ENCODE results near the gene H2AZ2.

The H2AZ2 gene

GRCh38 chr7:44853391-44853790, 5.5 kb upstream of the H2AZ2 start:
- DNase-seq (ENCODE audit: low read depth in 1 of 2, low spot score in 1 of 2), result no peak
- no peak for TF ChIP-seq GABPA (IDR thresholded peaks at IDR 0.05; ENCODE audit: low read depth)
- TF ChIP-seq SPI1 (IDR thresholded peaks at IDR 0.05; ENCODE audit: borderline replicate concordance, low read depth), result no peak
- no peak for TF ChIP-seq POLR2AphosphoS5 (IDR thresholded peaks at IDR 0.05; ENCODE audit: low read depth)
- TF ChIP-seq CTCF (IDR thresholded peaks at IDR 0.05; ENCODE audit: insufficient read depth, low read length), result no peak
- no peak for TF ChIP-seq REST (IDR thresholded peaks at IDR 0.05; ENCODE audit: insufficient replicate concordance, low read depth)

GRCh38 chr7:44852590-44852989, 4.7 kb upstream of the H2AZ2 start:
- no peak for TF ChIP-seq POLR2AphosphoS5 (IDR thresholded peaks at IDR 0.05; ENCODE audit: low read depth)
- no peak for TF ChIP-seq CTCF (IDR thresholded peaks at IDR 0.05; ENCODE audit: insufficient read depth, low read length)
- TF ChIP-seq SPI1 (IDR thresholded peaks at IDR 0.05; ENCODE audit: borderline replicate concordance, low read depth), result peak; percentile 72
- TF ChIP-seq GABPA (IDR thresholded peaks at IDR 0.05; ENCODE audit: low read depth), result no peak
- no peak for TF ChIP-seq REST (IDR thresholded peaks at IDR 0.05; ENCODE audit: insufficient replicate concordance, low read depth)
- Histone ChIP-seq H3K27ac (replicated peaks) (no peak overlapping the region), H3K4me3 (replicated peaks; ENCODE audit: insufficient read depth, low read length) (no peak overlapping the region), H3K27me3 (ENCODE audit: insufficient read depth, poor library complexity, severe bottlenecking) (no peaks in the 10 kb centered on the region)
- DNase-seq (ENCODE audit: low read depth in 1 of 2, low spot score in 1 of 2), result no peak

More at GRCh38 chr7:44853391-44853790, 5.5 kb upstream of the H2AZ2 start:
- H3K27ac ChIP-seq (replicated peaks), result no peak overlapping the region
- H3K27me3 ChIP-seq (ENCODE audit: insufficient read depth, poor library complexity, severe bottlenecking), result no peaks in the 10 kb centered on the region
- no peak overlapping the region for H3K4me3 ChIP-seq (replicated peaks; ENCODE audit: insufficient read depth, low read length)

- TF ChIP-seq CTCF (IDR thresholded peaks at IDR 0.05; ENCODE audit: insufficient read depth, low read length) (no peak), SPI1 (IDR thresholded peaks at IDR 0.05; ENCODE audit: borderline replicate concordance, low read depth) (peak; percentile 83), REST (IDR thresholded peaks at IDR 0.05; ENCODE audit: insufficient replicate concordance, low read depth) (no peak)
- H3K4me3 ChIP-seq (replicated peaks; ENCODE audit: insufficient read depth, low read length), result no peak overlapping the region
- peak overlapping the region; percentile 7; the same call in 1 of the 2 replicates for H3K27ac ChIP-seq (replicated peaks)
- no peaks in the 10 kb centered on the region for H3K27me3 ChIP-seq (ENCODE audit: insufficient read depth, poor library complexity, severe bottlenecking)
- DNase-seq (ENCODE audit: low read depth in 1 of 2, low spot score in 1 of 2), result no peak
Observed at GRCh38 chr7:44849885-44850544, 2.1 kb upstream of the H2AZ2 start.

Data from HL-60 (cell line).